ENCODE measurements around the gene HOXA5.

- no peak for TF ChIP-seq CTCF (IDR thresholded peaks at IDR 0.05)
- no peak for TF ChIP-seq POLR2AphosphoS5 (IDR thresholded peaks at IDR 0.05)
- TF ChIP-seq POLR2A (IDR thresholded peaks at IDR 0.05), result no peak
Measured at GRCh38 chr7:27126596-27127327, 16.7 kb downstream of the HOXA5 start.
